GM21367 (cell line): ENCODE measurements around the gene ARHGEF28.

Experiments used
- ATAC-seq: cut with Tn5 transposase; IDR thresholded peaks from one replicate; pipeline ENCODE4 v1.9.1; 2021; ENCODE audit not compliant: unreplicated experiment

ARHGEF28 gene

GRCh38 chr5:73654819-73655318, 28.9 kb downstream of the ARHGEF28 start:
- ATAC-seq, result no peak

GRCh38 chr5:73655521-73656160, 29.6 kb downstream of the ARHGEF28 start:
- ATAC-seq, result no peak

- ATAC-seq, result no peak
Observed at GRCh38 chr5:73661753-73662152, 35.8 kb downstream of the ARHGEF28 start.

- ATAC-seq, result no peak
Observed at GRCh38 chr5:73663161-73663859, 37.3 kb downstream of the ARHGEF28 start.

GRCh38 chr5:73663860-73664240, 37.9 kb downstream of the ARHGEF28 start:
- ATAC-seq, result no peak

- ATAC-seq, result no peak
Observed at GRCh38 chr5:73664796-73665195, 38.8 kb downstream of the ARHGEF28 start.

- ATAC-seq, result no peak
Observed at GRCh38 chr5:73666891-73667290, 40.9 kb downstream of the ARHGEF28 start.

- ATAC-seq, result no peak
Observed at GRCh38 chr5:73668017-73668416, 42.0 kb downstream of the ARHGEF28 start.

- no peak for ATAC-seq
Observed at GRCh38 chr5:73668486-73669111, 42.6 kb downstream of the ARHGEF28 start.

GRCh38 chr5:73670731-73671130, 44.7 kb downstream of the ARHGEF28 start:
- no peak for ATAC-seq

GRCh38 chr5:73672132-73672531, 46.1 kb downstream of the ARHGEF28 start:
- ATAC-seq, result no peak

- ATAC-seq, result no peak
Observed at GRCh38 chr5:73673161-73673591, 47.2 kb downstream of the ARHGEF28 start.

GRCh38 chr5:73674669-73675004, 48.6 kb downstream of the ARHGEF28 start:
- no peak for ATAC-seq

- ATAC-seq, result no peak
Observed at GRCh38 chr5:73678322-73678740, 52.3 kb downstream of the ARHGEF28 start.

- ATAC-seq, result no peak
Observed at GRCh38 chr5:73678807-73679206, 52.8 kb downstream of the ARHGEF28 start.

GRCh38 chr5:73682176-73682575, 56.2 kb downstream of the ARHGEF28 start:
- no peak for ATAC-seq

- no peak for ATAC-seq
Observed at GRCh38 chr5:73684691-73685090, 58.7 kb downstream of the ARHGEF28 start.

GRCh38 chr5:73686912-73687311, 60.9 kb downstream of the ARHGEF28 start:
- no peak for ATAC-seq

- no peak for ATAC-seq
Observed at GRCh38 chr5:73687357-73687756, 61.4 kb downstream of the ARHGEF28 start.

- no peak for ATAC-seq
Observed at GRCh38 chr5:73690015-73690414, 64.0 kb downstream of the ARHGEF28 start.

GRCh38 chr5:73691302-73692080, 65.5 kb downstream of the ARHGEF28 start:
- ATAC-seq, result no peak
